Kidney capillary endothelial cell (primary cell): Measurements from ENCODE around the gene SLC26A1.
"Not testable (repeated sequence)": the region's sequence is repeated elsewhere in the genome, so short reads cannot be mapped to it uniquely, and the experiment has no call there.

Experiments
- DNase-seq: peaks from one replicate; pipeline ENCODE4 v3.0.0-alpha.2; 2018; ENCODE audit warnings: low spot score

The SLC26A1 gene

DNA sequence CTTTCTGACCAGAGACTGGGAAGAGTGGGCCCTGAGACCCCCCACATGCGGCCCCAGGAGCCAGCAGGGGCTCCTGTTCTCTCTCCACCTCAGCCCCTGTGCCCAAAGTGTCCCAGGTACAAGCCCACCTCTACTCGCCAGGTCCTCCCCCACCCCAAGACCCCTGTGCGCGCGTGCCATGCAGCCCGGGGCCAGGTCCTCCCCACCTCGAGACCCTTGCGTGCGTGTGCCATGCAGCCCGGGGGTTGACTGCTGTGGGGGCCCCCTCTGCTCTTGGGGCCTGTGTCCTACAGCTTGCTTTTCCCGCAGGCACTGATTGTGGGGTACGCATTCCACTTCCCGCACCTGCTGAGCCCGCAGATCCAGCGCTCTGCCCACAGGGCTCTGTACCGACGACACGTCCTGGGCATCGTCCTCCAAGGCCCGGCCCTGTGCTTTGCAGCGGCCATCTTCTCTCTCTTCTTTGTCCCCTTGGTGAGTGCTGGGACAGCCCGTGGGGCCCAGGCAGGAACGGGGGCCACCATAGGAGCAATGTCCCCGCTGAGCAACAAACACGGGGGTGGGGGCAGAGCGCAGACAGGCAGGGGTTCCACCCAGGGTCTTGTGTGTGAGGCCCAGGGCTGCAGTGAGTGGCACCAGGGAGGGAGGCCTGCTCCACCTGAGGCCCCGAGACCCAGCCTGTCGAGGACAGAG is 40.2 kb downstream of the SLC26A1 start:
- no peak for DNase-seq

DNA sequence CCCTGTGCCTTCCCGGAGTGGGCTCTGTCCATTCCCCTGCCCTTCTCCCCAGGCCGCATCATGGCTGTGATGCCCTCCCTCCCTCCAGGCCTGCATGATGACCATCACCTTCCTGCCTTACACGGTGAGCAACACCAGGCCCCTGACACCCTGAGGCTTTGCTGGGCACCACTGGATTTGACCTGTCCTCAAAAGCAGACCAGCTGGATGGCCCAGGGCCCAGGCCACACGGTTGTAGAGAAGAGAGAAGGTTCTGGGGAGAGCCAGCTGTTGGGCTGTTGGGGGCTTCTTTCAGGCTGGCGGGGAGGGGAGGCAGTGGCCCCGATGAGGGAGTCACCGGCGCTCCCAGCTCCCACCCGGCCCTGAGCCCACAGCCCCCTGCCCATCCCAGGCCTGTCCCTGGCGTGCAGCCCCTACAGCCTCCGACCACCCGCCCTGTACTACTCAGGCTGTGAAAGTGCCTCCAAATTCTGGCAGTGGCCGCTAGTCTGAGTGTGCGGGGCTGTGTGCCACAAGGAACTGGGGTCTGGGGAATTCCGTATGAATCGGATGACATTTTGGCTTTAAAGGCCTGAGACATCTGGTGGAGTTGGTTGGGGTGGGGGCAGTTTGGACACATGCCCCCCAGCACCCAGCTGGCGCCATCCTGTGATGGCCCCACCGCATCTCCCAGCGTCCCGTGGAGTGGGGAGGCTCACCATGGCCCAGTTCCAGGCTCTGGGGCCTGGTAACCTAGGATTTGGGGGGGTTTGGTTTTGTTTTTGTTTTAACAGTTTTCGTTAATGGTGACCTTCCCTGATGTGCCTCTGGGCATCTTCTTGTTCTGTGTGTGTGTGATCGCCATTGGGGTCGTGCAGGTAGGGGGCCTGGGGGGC is 41.4 kb downstream of the SLC26A1 start:
- no peak for DNase-seq

GRCh38 chr4:951186-951585 is 42.0 kb downstream of the SLC26A1 start:
- DNase-seq = no peak

DNA sequence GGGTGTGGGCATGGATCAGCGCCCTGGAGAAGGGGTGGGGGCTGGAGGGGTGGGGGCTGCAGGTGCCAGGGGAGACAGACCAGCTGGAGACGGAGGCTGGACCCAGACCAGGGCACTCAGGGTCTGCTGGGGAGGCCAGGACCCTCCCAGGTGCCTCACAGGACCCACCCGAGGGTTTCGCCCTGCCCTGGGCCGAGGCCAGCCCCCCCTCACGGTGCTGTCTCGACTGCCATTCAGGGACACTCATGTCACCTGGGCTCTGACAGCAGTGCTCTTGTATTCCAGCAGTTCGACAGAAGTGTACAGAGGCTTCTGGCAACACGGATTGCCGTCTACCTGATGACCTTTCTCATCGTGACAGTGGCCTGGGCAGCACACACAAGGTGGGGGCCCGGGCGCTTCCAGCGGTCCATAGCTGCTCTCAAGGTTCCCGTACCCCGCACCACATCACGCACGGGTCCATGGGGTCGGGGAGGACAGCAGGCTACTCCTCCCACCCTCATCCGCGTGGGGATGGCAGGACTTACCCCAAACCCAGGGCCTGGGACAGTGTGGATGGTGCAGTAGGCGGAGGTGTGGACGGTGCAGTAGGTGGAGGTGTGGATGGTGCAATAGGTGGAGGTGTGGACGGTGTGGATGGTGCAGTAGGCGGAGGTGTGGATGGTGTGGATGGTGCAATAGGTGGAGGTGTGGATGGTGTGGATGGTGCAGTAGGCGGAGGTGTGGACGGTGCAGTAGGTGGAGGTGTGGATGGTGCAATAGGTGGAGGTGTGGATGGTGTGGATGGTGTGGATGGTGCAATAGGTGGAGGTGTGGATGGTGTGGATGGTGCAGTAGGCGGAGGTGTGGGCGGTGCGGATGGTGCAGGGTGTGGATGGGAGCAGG is 42.8 kb downstream of the SLC26A1 start:
- DNase-seq = no peak

DNA sequence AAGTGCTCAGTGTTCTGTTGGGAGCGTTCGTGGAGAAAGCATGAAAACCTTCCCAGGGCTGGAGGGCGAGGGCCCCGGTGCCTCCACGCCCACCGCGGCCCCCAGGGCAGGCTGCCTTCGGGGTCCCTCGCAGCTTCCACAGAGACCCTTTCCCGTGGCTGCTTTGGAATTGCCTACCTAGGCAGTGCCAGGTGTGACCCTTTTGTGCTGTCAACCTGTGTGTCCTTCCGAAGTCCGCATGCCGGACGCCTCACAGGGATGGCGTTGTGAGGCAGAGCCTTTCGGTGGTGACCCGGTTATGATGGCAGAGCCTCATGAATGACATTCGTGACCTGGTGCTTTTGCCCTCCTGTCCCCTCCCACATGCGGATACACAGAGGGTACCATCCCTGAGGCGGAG is 43.5 kb downstream of the SLC26A1 start:
- no peak for DNase-seq

GRCh38 chr4:948936-949300 is 44.3 kb downstream of the SLC26A1 start:
- no peak for DNase-seq

- DNase-seq = no peak
These were observed 44.9 kb downstream of the SLC26A1 start for GRCh38 chr4:948101-948935.

GRCh38 chr4:947491-947971 is 45.7 kb downstream of the SLC26A1 start:
- DNase-seq = no peak

DNA sequence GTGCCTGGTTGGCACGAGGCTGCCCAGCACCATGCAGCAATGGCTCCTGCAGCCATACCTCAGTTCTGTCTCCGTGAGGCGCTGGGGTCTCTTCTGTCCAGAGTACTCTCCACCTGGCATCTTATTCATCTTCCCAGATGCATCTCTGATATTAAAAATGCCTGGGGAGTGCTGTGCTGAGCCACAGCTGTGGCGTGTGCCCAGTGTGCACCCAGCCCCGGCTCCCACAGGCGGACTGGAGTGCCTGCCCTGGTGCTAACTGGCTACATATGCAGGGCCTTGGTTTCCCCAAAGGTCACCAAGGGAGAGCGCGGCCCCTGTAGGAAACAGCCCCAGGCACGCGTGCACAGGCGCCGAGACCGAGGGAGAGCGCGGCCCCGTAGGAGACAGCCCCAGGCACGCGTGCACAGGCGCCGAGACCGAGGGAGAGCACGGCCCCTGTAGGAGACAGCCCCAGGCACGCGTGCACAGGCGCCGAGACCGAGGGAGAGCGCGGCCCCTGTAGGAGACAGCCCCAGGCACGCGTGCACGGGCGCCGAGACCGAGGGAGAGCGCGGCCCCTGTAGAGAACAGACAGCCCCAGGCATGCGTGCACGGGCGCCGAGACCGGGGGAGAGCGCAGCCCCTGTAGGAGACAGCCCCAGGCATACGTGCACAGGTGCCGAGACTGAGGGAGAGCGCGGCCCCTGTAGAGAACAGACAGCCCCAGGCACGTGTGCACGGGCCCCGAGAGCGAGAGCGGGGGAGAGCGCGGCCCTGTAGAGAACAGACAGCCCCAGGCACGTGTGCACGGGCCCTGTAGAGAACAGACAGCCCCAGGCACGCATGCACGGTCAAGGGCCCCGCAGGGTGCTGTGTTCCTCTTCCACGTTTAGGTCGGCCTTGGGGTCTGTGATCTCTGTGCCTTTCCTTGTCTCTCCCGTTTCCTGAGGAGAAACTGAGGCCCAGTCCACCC is 46.4 kb downstream of the SLC26A1 start:
- DNase-seq = no peak

DNA sequence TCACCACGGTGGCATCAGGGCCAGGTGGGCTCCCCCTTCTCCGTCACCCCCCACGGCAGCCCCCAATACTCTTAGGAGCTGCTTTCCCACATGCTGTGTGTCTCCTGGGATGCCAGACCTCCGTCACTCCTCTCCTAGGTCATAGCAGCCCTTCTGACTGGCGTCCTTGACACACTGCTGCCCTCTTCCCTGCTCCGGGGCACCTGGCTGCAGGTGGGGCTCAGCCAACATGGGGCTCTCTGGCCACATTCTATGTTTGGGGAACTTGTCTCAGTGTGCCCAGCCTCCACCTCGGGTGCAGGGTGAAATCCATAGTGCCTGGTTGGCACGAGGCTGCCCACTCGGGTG is 47.1 kb downstream of the SLC26A1 start:
- DNase-seq = no peak

DNA sequence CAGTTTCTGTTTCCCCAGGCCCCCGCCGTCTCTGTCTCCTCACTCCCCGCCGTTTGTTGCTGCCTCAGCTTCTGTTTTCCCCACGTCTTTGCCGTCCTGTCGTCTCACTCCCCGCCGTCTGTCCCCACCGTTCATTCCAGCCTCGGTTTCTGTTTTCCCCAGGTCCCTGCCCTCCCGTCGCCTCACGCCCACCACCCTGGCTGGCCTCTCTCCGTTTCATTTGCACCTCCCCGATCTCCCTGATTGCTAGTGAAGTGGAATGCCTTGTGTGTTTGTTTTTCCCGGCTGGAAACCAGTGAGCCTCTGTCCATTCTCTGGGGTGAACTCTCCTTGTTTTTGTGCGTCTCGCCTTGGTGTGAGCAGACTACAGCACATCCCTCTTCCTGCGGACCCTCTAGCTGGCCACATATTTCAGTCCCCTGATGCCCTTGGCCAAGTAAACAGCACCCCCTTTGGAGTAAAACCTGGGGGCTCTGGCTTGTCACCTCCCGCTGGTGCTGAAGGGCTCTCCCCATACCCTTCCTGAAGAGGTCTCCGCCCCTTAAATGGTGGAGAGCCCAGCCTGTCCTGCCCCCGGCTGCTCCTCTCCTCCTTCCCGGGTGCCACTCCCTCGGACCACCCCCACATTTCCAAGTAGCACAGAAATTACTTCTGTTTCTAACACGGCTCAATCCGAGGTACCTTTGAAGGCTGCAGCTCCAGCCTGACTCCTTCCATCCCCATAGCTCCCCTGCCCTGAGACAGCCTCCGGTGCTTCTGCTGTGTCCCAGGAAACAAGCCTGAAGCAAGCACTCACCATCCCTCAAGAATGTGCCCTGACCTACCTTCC is 47.7 kb downstream of the SLC26A1 start:
- DNase-seq = no peak

- DNase-seq = not testable (repeated sequence)
These were observed 53.7 kb downstream of the SLC26A1 start for GRCh38 chr4:939508-939907.
